COLO829 (cell line): Measurements from ENCODE around the gene PIAS1.
"Not testable (repeated sequence)": the region's sequence is repeated elsewhere in the genome, so short reads cannot be mapped to it uniquely, and the experiment has no call there.

Experiments
- DNase-seq: peaks from one replicate; pipeline ENCODE4 v3.0.0; 2012; ENCODE audit warnings: low spot score

The PIAS1 gene

GRCh38 chr15:68234520-68234919 is 180.4 kb downstream of the PIAS1 start:
- not testable (repeated sequence) for DNase-seq

DNA sequence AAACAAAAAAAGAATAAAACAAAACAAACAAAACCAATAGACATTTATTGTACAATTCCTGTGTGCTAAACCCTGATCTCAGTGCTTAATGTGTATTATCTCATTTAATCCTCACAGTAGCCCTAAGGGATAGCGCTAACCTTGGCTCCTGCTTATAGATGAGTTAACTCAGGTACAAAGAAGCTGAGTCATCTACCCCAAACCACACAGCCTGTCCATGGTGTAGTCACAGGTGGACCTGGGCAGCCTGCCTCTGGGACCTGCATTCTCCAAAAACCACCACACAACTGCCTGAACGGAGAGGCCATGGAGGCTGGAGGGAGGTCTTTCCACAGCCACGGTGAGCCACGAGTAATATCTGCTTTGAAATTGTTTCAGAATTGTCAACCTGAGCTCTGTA is 180.9 kb downstream of the PIAS1 start:
- no peak for DNase-seq

GRCh38 chr15:68239025-68239424 is 184.9 kb downstream of the PIAS1 start:
- no peak for DNase-seq

DNA sequence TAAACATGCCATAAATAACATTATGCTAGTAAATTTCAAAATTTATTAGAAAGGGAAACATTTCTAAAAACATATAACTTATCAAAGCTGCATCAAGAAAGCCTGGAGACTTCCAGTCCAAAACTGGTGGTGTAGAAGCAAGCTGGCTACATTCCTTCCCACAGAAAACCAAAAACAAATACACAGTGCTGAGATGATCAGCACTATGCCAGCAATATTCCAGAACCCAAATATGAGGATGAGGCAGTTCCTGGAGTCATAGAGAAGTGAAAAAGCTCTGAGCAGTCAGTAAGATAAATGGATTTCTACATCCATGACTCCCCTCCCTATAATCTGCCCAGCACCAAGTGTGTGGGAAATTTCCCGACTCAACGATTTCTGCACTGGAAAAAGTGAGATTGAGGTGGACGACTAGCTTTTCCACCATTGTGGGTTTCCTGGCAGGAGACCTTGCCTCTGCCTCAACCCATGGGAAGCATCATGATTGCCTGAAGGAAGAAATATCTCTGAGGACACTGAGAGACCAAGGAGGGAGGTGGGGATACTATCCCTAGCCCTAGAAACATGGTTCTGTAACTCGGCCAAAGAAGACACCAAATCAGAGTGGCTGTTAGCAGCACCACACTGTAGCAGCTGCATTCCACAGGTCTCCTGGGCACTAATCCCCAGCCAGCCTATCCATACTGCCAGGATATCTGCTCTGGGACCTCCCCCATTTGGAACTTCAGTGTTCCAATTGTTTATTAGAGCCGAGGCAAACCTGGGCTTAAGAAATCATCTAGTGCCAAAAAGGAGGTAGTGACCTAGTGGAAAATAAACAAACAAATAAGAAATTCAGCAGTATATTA is 187.2 kb downstream of the PIAS1 start:
- DNase-seq = no peak
